Prostate gland (tissue), 2 donors: ENCODE data around the gene GRIN3B.

Experiments used
- POLR2A ChIP-seq: fragments of 450-650 bp; IDR thresholded peaks from one replicate; pipeline ENCODE4 v1.6.1; 2016; ENCODE audit warnings: antibody characterized with exemption, mild to moderate bottlenecking
- POLR2AphosphoS5 ChIP-seq: sonication (generic); formaldehyde crosslinking; IDR thresholded peaks from one replicate; pipeline ENCODE4 v1.6.1; 2017; ENCODE audit warnings: antibody characterized with exemption
- TF ChIP-seq, protein P1 (sequence below), 4 experiments: fragments of 200-600 bp in 2 of 4; fragments of 450-650 bp in 2 of 4; sonication (generic) in 2 of 4; IDR thresholded peaks; 1 replicate in 3 of 4; 2 replicates in 1 of 4; pipeline ENCODE4 v1.5.1; 2016 to 2019; ENCODE audit warnings: antibody characterized with exemption in 4 of 4, mild to moderate bottlenecking in 2 of 4, moderate library complexity in 2 of 4

GRCh38 chr19:1001538-1002166 lies 1.4 kb downstream of the GRIN3B start:
- TF ChIP-seq POLR2AphosphoS5 (no peak), POLR2A (peak; percentile 8)
- TF ChIP-seq, protein P1, sequence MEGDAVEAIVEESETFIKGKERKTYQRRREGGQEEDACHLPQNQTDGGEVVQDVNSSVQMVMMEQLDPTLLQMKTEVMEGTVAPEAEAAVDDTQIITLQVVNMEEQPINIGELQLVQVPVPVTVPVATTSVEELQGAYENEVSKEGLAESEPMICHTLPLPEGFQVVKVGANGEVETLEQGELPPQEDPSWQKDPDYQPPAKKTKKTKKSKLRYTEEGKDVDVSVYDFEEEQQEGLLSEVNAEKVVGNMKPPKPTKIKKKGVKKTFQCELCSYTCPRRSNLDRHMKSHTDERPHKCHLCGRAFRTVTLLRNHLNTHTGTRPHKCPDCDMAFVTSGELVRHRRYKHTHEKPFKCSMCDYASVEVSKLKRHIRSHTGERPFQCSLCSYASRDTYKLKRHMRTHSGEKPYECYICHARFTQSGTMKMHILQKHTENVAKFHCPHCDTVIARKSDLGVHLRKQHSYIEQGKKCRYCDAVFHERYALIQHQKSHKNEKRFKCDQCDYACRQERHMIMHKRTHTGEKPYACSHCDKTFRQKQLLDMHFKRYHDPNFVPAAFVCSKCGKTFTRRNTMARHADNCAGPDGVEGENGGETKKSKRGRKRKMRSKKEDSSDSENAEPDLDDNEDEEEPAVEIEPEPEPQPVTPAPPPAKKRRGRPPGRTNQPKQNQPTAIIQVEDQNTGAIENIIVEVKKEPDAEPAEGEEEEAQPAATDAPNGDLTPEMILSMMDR (IDR thresholded peaks at IDR 0.05) = peak; percentile 44 to 86 (median 66)
